ENCODE data around the gene ATL3.
A peak's percentile ranks its signal among the peaks of the same experiment; 100 is the strongest.
"Not testable (repeated sequence)": the region's sequence is repeated elsewhere in the genome, so short reads cannot be mapped to it uniquely, and the experiment has no call there.

The ATL3 gene

DNA sequence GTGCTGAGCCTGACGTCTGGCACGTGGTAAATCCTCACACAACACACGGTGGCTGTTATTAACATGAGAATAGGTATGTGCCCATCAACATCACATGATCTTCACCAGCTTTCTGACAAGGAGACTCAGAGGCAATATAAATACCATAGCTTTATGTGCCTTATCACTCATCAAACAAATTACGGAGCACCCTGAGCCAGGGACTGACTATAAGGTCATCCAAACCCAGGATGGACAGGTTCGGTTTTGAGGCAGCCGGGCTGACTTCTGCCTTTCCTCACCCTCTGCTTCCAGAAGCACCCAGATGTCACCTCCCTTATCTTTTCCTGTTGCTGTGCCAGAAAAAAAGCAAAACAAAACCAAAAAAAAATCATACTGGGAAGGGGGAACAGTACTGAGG lies 51.2 kb downstream of the ATL3 start:
- no peak for DNase-seq

DNA sequence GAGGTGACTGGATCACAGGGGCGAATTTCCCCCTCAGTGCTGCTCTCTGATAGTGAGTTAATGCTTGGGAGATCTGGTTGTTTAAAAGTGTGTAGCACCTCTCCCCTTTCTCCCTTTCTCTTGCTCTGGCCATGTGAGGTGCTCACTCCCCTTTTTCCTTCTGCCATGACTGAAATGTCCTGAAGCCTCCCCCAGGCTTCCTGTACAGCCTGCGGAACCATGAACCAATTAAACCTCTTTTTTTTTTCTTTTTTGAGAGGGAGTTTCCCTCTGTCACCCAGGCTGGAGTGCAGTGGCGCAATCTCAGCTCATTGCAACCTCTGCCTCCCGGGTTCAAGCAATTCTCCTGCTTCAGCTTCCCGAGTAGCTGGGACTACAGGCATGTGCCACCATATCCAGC lies 53.5 kb downstream of the ATL3 start:
- not testable (repeated sequence) for DNase-seq

DNA sequence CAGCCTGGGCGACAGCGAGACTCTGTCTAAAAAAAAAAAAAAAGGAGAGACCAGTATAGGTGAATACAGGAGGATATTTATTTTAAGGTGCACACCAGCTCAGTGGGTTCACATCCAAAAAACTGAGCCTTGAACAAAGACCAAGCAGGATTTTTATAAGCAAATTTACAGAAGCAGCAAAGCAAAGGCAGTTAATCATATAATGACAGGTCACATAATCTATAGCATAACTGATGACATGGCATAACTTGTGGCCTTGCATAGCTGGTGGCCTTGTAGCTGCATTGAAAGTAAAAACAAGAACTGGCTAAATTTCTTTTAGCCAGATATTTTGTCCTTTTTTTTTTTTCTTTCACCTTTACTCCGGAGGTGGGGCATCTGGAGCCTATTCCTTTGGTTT lies 54.2 kb downstream of the ATL3 start:
- DNase-seq: no peak

DNA sequence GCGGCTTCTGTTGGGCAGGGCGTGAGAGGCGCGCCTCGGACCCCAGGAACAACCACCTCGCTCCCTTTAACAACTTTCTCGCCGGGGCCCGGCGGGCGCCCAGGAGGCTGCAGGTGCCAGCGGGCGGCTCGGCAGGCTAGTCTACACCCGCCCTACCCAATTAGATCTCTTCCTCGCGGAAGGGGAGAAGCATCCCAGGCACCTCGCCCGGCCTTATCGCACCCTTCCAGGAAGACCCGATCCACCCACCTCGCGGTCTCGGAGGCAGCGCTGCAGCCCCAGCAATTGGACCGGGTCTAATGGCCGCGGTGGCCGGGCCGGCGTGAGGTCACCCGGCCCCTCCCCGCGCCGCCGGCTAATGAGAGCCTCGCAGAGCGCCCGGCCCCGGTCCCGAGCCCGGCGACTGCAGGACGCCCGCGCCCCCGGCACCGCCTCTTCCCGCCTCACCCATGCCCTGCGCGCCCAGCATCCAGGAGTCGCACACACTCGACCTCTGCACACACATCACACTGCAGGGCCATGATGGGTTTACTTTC lies 57.0 kb downstream of the ATL3 start, which contains the start of gene PLAAT3:
Gene PLAAT3 (minus strand): TSS at position 298 of the 536 bp plus-strand sequence. CDS start 419 bp downstream, outside the sequence.
- DNase-seq: peak; percentile 65

DNA sequence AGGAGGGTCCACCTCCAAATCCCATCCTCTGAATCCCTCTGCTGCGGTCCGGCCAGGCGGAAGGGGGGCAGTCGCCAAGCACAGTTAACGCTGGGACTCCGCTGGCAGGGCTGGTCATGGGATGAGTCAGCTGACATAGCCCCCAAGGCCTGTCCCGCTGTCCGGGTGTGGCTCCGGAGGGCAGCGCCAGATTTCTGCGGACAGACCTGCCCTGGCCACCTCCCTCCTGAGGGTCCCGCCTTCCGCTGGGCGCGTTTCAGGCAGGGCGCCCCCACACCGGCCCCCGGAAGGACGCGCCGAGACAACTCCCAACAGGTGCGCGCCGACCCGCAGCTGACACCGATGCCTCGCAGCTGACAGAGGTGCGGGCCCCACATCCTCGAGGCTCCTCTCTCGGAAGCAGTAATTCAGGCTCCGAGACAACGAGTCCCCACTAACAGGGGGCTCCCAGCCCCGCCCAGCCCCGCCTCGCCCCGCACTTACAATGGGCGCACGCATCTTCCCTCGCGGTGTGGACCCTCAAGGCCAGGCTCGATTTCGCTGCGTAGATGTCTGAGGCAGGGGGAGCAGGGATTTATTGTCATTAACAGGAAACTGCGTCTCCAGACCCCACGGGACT lies 57.5 kb downstream of the ATL3 start:
- DNase-seq: no peak

DNA sequence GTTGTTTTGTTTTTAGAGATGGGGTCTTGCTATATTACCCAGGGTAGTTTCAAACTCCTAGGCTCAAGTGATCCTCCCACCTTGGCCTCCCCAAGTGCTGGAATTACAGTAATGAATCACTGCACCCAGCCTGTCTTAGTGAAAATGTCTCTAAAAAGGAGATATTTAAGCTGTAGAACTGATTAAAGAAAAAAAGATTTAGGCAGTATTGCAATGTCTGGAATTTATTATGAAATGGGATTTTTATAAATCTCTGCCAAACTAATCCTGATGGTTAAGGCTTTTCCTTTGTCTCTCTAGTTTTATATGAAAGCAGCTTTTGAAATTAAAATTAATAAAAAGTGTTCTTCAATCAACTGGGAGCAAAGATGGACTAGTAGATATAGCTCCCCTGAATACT lies 59.0 kb downstream of the ATL3 start:
- no peak for DNase-seq

DNA sequence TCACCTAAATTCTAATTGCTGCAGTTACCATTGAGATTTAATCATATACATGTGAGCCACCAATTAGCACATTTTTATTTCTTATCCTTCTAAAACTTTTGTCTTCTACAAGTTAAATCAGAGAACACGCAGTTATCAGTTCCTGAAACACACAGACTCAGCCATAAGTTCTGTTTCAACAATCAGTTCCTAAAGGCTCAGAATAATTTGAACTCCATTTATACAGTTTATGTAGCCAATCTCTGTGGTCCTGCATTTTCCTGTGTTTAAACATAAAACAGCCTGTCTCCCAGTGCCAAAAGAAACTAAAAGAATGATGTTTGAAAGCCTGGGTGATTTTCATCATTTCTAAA lies 59.8 kb downstream of the ATL3 start:
- no peak for DNase-seq

DNA sequence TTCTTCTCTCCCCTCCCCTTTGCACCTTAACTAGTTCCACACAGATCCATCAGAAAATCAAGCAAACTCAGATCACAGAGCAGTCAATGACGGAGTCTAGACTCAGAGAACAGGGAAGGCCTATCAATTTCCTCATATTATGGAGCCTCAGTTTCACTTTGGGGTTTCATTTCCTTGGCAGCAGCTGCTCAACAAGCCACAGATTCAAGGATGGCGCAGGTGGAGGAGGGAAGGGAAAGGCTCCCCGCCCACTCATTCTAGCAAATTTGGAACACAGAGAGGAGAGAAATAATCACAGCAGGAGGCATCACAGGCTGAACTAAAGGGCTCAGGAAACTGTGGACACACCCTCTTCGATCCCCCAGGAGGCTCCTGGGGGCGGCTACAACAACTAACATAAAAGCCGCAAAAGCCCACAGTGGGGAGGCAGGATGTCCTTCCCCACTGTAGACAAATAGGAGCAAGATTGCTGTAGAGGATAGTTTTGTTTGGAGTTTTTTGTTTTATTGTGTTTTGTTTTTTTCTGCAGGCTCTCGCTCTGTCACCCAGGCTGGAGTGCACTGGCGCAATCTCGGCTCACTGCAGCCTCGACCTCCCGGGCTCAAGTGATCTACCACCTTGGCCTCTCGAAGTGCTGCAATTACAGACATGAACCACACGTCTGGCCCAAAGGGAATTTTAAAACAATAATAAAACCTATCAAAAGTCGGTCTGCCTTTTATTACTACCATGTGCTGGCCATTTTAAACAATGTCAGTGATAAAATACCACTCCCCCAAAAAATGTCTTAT lies 60.4 kb downstream of the ATL3 start:
- DNase-seq: no peak

DNA sequence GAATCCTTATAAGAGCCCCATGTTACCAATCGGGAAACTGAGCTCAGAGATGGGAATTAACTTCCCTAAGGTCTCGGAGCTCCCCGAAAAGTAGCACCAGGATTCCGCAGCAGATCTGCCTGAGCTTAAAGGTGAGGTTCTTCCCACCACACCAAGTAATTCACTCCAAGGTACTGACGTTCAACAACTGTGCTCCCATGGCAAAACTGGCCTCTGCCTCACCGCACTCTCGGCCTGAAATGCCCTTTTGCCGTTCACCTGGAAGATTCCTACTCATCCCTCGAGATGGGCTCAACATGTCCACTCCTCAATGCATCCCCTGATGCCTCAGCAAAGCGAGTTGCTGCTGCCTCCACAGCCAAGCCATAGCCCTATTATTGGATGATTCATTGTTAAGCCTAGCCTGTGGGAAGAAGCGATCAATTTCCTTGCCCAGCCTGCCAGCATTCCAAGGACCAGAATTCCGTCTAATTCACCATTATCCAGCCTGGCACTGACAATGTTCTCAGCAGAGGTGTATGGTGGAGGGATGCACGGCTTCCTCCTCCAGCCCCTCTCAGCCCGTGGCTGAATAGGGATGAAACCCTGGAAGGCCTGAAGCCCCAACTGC lies 61.1 kb downstream of the ATL3 start:
- no peak for DNase-seq

DNA sequence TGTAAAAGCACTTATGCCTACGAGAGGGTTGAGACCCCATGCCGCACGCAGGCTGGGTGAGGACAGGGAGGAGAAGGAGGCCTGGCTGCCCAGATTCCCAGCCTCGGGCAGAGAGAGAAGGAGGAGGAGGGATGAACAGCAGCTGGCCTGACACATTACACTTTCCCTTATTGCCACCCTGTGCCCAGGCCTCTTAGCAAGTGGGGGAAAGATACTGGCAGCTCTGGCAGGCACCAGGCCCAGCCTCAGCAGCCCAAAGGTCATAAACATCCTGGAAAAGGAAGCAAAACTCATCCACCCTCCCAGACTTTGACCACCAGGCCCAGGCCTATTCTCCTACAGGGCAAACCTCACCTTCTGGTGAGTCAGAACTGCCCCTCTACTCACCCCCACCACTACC lies 61.6 kb downstream of the ATL3 start:
- DNase-seq: no peak

DNA sequence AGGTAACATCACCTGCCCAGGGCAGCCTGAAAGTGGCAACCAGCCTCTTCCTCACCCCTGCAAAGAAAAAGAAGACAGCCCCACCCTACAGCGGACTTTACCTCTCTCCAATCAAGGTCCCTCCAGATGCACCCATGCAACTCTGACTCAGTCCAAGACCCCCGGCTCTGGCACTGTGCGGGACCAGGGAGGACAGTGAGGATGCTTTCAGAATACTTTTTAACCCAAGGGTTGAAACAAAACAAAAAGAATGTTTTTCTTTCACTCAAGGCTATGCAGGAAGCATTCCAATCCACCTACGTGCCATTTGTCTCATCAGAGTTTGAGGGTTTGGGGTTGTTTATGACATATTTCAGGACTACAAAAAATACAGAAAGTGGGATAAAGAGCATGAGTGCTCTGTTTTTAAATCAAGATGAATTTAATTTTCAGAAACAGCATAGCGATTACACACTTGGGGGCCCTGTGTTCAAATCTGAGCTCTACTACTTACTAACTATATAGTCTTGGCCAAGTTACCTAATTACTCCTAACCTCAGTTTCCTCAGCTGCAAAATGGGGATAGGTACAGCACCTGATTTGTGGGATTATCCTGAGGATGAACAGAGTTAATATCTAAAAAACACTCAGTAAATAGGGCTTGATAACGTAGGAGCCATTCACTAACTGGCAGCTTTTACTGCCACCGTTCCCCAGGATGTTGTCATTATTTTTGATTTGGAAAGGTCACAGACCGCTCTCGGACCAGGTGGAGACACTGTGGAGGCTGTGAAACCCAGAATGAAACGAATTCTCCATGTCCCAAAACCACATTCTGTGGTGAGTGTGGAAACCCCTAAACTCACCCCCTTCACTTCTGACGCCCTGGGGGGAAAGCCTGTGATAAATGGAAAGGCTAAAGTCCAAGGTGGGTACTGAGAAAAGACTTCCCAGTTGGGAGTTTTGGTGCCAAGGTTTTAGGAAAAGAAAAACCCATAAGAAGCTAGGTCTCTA lies 62.5 kb downstream of the ATL3 start:
- no peak for DNase-seq

DNA sequence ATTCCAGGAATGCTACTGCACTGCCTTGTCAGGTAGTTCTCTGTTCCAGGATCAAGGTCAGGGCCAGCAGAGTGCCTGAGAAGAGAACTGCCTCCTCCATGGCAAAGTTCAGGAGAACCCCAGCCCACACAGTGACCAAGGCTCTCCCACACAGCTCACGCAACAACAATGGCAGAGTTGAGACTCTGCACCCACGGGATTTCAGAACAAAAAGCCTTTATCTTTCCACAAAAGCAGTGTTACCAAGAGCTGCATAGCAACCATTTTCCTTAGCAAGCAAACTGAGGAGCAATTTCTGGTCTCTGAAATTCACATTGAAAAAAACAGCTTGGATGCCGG lies 68.0 kb downstream of the ATL3 start:
- no peak for DNase-seq

DNA sequence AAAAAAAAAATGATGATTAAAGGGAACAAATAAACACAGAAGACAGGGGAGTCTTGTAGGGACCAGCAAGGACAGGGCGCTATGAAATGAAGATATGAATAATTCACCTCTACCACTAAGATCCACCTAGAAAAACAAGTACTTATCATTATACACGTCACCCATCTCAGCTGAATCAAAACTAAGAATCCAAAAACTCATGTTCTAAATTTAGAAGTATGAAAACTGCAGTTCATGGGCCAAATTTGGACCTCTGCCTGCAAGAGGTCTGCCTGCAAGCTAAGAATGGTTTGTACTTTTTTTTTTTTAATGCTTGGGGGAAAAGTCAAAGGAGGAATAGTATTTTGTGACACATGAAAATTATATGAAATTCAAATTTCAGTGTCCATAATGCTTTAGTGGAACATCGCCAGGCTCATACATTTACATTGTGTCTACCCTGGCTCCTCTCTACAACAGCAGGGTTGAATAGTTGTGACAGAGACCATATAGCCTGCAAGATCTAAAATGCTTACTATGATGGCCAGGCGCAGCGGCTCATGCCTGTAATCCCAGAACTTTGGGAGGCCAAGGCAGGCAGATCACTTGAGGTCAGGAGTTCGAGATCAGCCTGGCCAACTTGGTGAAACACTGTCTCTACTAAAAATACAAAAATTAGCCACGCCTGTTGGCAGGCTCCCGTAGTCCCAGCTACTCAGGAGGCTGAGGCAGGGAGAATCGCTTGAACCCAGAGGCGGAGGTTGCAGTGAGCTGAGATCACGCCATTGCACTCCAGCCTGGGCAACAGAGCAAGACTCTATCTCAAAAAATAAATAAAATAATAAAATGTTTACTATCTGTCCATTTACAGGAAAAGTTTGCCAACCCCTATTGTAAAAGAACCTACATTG lies 68.6 kb downstream of the ATL3 start:
- DNase-seq: not testable (repeated sequence)

DNA sequence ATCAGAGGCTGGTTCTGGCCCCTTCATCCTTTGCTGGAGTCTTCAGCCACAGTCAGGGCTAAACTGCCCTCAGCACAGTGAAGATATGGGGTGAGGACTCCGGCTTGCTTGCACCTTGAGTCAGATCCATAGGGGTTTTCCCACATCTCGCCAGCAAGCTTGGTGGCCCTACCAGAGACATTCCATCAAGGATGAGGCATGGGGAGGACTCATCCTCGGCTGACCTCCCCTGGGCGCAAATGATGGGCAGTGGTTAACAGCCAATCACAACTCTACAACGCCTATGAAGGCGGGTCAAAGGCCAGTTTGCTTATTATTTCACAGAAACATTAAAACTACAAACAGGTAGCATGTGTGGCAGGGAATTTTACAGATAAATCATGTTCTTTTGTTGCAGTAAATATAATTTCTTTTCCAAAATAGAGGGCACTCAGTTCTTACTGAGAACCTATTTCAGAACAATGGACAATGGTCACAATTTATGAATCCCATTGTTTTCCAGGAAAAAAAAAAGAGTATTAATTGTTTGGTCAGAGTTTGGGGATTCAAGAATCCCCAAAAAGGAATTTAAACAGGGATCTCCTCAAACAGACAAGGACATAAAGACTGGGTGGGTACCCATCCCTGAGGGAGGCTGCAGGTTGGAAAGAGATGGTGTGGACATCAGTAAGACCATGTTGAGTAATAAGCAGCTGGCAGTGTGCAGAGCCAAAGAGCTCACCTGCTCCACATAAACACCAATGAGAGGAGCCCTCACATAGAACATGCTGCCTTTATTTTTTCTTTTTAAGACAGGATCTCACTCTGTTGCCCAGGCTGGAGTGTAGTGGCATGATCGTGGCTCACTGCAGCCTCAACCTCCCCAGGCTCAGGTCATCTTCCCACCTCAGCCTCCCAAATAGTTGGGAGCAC lies 71.7 kb downstream of the ATL3 start:
- DNase-seq: no peak

DNA sequence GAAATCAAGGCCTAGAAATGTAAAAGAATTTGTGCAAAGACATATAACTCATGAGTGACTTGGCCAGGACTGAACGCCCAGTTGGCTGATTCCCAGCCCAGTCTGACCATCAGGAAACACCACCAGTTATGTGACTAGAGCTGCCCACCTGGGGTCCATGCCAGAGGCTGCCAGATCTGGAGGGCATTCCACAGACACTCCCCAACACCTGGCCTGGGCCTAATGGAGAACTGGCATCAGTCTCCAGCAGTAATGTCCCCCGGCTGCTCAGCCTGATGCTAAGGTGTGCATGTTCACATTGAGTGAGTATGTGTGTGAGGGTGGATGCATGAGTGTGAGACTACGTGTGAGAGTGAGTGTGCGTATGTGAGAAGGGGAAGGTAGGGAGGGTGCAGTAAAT lies 72.6 kb downstream of the ATL3 start:
- no peak for DNase-seq

DNA sequence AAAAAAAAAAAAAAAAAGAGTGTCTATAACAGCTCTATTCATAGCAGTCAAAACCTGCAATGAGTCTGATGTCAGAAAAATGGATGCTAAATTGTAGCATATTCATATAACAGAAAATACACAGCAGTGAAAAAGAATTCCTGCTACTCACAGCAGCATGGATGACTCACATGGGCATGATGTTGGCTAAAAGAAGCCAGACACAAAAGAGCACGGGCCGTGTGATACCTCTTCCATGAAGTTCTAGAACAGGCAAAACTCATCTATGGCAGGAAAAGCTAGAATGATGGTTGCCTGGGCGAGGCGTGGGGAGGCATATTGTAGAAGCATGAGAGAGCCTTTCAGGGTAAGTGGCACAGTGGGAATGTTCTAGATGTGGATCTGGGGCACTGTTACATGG lies 75.9 kb downstream of the ATL3 start:
- no peak for DNase-seq

DNA sequence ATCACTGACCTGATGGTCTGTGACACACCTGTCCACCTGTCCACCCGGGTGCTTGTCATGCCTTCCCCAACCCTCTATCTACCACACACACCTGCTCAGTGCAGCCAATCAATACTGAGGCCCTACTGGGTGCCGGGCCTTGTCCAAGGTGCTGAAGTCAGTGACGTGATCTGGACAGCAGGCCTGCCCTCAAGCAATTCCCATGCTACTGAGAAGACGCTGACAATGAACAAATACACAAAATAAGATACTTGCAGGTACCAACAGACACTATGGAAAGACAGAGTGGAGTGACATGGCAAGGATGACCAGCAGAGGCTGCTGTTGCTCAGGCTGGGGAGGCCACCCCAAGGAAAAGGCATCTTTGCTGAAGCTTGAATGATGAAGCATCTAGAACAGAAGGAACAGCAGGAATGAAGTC lies 78.2 kb downstream of the ATL3 start:
- no peak for DNase-seq

DNA sequence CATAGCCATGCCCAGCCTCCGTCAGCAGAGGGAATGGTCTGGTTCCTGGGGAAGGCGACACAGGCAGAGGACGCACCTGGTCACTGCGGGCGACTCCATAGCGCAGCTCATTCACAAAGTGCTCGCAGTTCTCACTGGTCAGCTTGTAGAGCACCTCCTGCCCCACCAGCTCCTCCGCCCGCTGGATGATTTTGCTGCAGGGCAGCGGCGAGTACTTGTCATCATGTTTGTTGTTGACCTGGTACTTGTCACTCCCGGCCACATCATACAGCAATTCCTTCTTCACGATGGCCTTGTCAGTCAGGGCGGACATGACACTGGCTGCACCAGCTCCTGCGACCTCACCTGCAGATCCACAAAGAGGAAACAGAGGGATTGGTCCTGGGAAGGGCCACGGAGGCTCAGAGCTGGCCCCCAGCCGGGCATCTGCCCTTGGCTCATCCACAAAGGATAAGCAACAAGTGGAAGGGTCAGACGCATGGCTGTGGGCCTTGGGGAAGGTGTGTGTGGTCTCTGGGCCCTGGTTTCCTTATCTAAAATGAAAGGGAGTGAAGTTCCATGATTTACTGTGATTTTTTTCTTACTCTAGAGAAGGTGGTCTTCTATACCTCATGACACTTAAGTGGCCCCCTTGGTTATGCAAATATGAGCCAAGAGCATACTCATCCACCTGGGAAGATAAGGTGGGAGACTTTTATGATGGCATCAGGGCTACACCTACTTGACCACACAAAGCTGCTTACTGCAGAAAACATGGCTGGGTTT lies 81.0 kb downstream of the ATL3 start:
- DNase-seq: no peak

DNA sequence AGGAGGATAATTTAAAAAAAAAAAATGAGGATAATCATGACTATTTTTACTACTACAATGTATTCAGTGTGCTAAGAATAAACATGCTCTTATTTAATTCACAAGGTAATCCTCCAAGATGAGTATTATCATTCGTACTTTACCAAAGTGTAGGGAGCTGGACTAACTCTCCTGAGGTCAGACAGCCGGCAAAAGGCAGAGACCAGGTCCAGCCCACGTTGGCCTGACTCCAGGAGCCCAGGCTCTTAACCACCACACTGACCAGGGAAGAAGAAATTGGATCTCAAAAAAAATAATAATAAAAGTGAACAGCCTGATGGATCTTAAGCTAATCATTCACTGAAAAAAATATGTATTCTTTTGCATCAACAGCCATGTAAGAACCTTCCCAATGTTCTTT lies 82.2 kb downstream of the ATL3 start:
- DNase-seq: no peak

Measured in NK-92 treated with Interleukin-12 subunit alpha and Interleukin-12 subunit beta, amount 100 ng/mL, for 24 hours (cell line).